Keratinocyte (primary cell): ENCODE results near the gene NMT1. TPM values are rescaled to one million over a fixed set of nuclear protein-coding genes. Genes with fewer than 3 reads are reported as not detected.

Experiments used
- DNase-seq: peaks from one replicate; pipeline ENCODE4 v3.0.0-alpha.2; 2011; ENCODE audit warnings: low read depth, missing footprints, low spot score
- FAIRE-seq: peaks from 2 replicates; lab custom pipeline; 2011; peaks lifted over from hg19 to GRCh38; lab: Jason Lieb, UNC
- H2AFZ ChIP-seq: 2 replicates; pipeline ENCODE4 v1.6.0; 2012; ENCODE audit warnings: low read length, control low read depth, inconsistent platforms; ENCODE audit not compliant: control insufficient read depth
- H3K27ac ChIP-seq: 2 replicates; pipeline ENCODE4 v1.5.1; 2011; ENCODE audit warnings: low read length; ENCODE audit not compliant: control insufficient read depth, insufficient read depth
- H3K27me3 ChIP-seq: 3 replicates; pipeline ENCODE4 v1.6.0; 2011; ENCODE audit warnings: low read length; ENCODE audit not compliant: control insufficient read depth, insufficient read depth; ENCODE audit errors: extremely low read depth
- H3K36me3 ChIP-seq, 2 experiments: 2 replicates in 1 of 2; 3 replicates in 1 of 2; pipeline ENCODE4 v1.5.1; 2011; ENCODE audit warnings: low read length in 2 of 2, mild to moderate bottlenecking in 1 of 2; ENCODE audit not compliant: control insufficient read depth in 2 of 2, insufficient read depth in 2 of 2; ENCODE audit errors: extremely low read depth in 1 of 2
- H3K4me1 ChIP-seq: 3 replicates; pipeline ENCODE4 v1.5.1; 2011; ENCODE audit warnings: low read length; ENCODE audit not compliant: control insufficient read depth, insufficient read depth; ENCODE audit errors: extremely low read depth
- H3K4me2 ChIP-seq: 3 replicates; pipeline ENCODE4 v1.6.0; 2011; ENCODE audit warnings: low read depth, low read length; ENCODE audit not compliant: control insufficient read depth, insufficient read depth; ENCODE audit errors: extremely low read depth
- H3K4me3 ChIP-seq, 3 experiments: fragments of 200-600 bp in 1 of 3; sonication (generic) in 1 of 3; 2 replicates in 2 of 3; 3 replicates in 1 of 3; pipeline ENCODE4 v1.5.1; 2011 to 2016; ENCODE audit warnings: low read length in 3 of 3, mild to moderate bottlenecking in 3 of 3, control low read depth in 2 of 3, inconsistent platforms in 1 of 3, low read depth in 1 of 3, mixed read lengths in 1 of 3, mixed run types in 1 of 3, moderate library complexity in 1 of 3; ENCODE audit not compliant: control insufficient read depth in 2 of 3, insufficient read depth in 2 of 3; ENCODE audit errors: extremely low read depth in 1 of 3
- H3K79me2 ChIP-seq: 2 replicates; pipeline ENCODE4 v1.6.0; 2012; ENCODE audit warnings: low read length; ENCODE audit not compliant: control insufficient read depth, insufficient read depth
- H3K9ac ChIP-seq: 3 replicates; pipeline ENCODE4 v1.6.0; 2011; ENCODE audit warnings: low read length; ENCODE audit not compliant: control insufficient read depth, insufficient read depth; ENCODE audit errors: extremely low read depth
- H3K9me1 ChIP-seq: 3 replicates; pipeline ENCODE4 v1.6.0; 2011; ENCODE audit warnings: low read length; ENCODE audit not compliant: control insufficient read depth, insufficient read depth; ENCODE audit errors: extremely low read depth
- H3K9me3 ChIP-seq: 2 replicates; pipeline ENCODE4 v1.5.1; 2012; ENCODE audit warnings: low read depth, low read length; ENCODE audit not compliant: control insufficient read depth
- H4K20me1 ChIP-seq: 3 replicates; pipeline ENCODE4 v1.6.0; 2011; ENCODE audit warnings: low read length; ENCODE audit not compliant: control insufficient read depth, insufficient read depth; ENCODE audit errors: extremely low read depth
- CTCF ChIP-seq, 3 experiments: IDR thresholded peaks in 1 of 3; conservative IDR thresholded peaks in 1 of 3; optimal IDR thresholded peaks in 1 of 3; 2 replicates in 2 of 3; 3 replicates in 1 of 3; pipeline versions ENCODE3 to v1.5.1; 2011; ENCODE audit warnings: low read length in 3 of 3, mild to moderate bottlenecking in 3 of 3, moderate library complexity in 2 of 3, control low read depth in 1 of 3, inconsistent platforms in 1 of 3; ENCODE audit not compliant: insufficient read depth in 2 of 3; ENCODE audit errors: extremely low read depth in 1 of 3
- EZH2 ChIP-seq: IDR thresholded peaks from one replicate; pipeline ENCODE4 v1.6.1; 2012; ENCODE audit warnings: inconsistent platforms, mild to moderate bottlenecking, low read length, moderate library complexity
- dilution Hi-C: fragments of 300-500 bp; cut with MboI; formaldehyde crosslinking; loops from one replicate; pipeline ENCODE4 v1.7.0; 2020; ENCODE audit warnings: low sequenced_read_pairs; ENCODE audit not compliant: extremely low pct_ligation_motif_present
- polyA plus RNA-seq, 5 experiments: library from polyadenylated mRNA; depleted of rRNA in 3 of 5; stranded (reverse) in 3 of 5; stranded (forward) in 1 of 5; unstranded in 1 of 5; fragments of >200 nt; gene quantifications; 1 replicate in 1 of 5; 2 replicates in 3 of 5; 3 replicates in 1 of 5; pipeline versions ENCODE4 v1.2.1 to v1.2.3, GENCODE V29; 2011 to 2012; ENCODE audit warnings: missing spikeins in 2 of 5, low read depth in 1 of 5, low replicate concordance in 1 of 5

The NMT1 gene
- polyA plus RNA-seq, 1 donor (not counting 4 experiments of a cell fraction or from before 2014, with no cell fraction given) = 101 TPM

- H4K20me1 ChIP-seq = no peaks in the 10 kb centered on the region
- H3K9ac ChIP-seq = no peak overlapping the region
- H3K4me2 ChIP-seq = no peak overlapping the region
- no peak overlapping the region for H3K4me3 ChIP-seq
- DNase-seq = no peak
- H3K27ac ChIP-seq = no peak overlapping the region
- no peak for TF ChIP-seq EZH2
- no peak for TF ChIP-seq CTCF (optimal IDR thresholded peaks at IDR 0.05 in 1 of 3, IDR thresholded peaks at IDR 0.05 in 1 of 3, conservative IDR thresholded peaks at IDR 0.05 in 1 of 3; ENCODE audit: extremely low read depth in 1 of 3, insufficient read depth in 2 of 3, low read length in 3 of 3)
- H2AFZ ChIP-seq = no peak overlapping the region
- H3K4me1 ChIP-seq = peaks cover 27% of the 10 kb centered on the region
- dilution Hi-C loops = no loop called here
- FAIRE-seq = no peak
- no peaks in the 10 kb centered on the region for H3K27me3 ChIP-seq
- H3K9me1 ChIP-seq = no peaks in the 10 kb centered on the region
- peaks cover 39% of the 10 kb centered on the region for H3K79me2 ChIP-seq
- H3K36me3 ChIP-seq = peaks cover 7 to 15% of the 10 kb centered on the region in 2 experiments
- H3K9me3 ChIP-seq = no peaks in the 10 kb centered on the region
Measured at GRCh38 chr17:45121055-45121454, 59.9 kb downstream of the NMT1 start.

GRCh38 chr17:45123076-45123770, 62.1 kb downstream of the NMT1 start:
- Histone ChIP-seq H4K20me1 (no peaks in the 10 kb centered on the region), H2AFZ (no peak overlapping the region), H3K4me2 (peak overlapping the region; percentile 60), H3K4me1 (peaks cover 42% of the 10 kb centered on the region), H3K27me3 (no peaks in the 10 kb centered on the region), H3K9me3 (no peaks in the 10 kb centered on the region), H3K9ac (no peak overlapping the region), H3K79me2 (peaks cover 46% of the 10 kb centered on the region), H3K9me1 (no peaks in the 10 kb centered on the region), H3K36me3 (peaks cover 4 to 7% of the 10 kb centered on the region in 2 experiments), H3K4me3 (no peak overlapping the region), H3K27ac (peak overlapping the region; percentile 91)
- FAIRE-seq (no peak), DNase-seq (no peak)
- TF ChIP-seq EZH2 = no peak
- dilution Hi-C loops = no loop called here
